Spleen (tissue), 13 donors: ENCODE measurements around the gene CMC4. TPM values are rescaled to one million over a fixed set of nuclear protein-coding genes. Genes with fewer than 3 reads are reported as not detected.

Source experiments
- DNase-seq: peaks from one replicate; pipeline ENCODE4 v3.0.0-alpha.2; 2020
- H3K27ac ChIP-seq, 8 donors: fragments of 200-600 bp; sonication (generic) in 7 of 8; 1 replicate in 4 of 8; 2 replicates in 4 of 8; pipeline versions ENCODE4 v1.5.0 to v1.8.0; 2016 to 2021; ENCODE audit warnings: inconsistent platforms in 4 of 8, mild to moderate bottlenecking in 4 of 8, moderate library complexity in 1 of 8
- H3K27me3 ChIP-seq, 7 donors: fragments of 200-600 bp; sonication (generic) in 6 of 7; replicated peaks in 1 of 7; 1 replicate in 4 of 7; 2 replicates in 3 of 7; pipeline versions ENCODE4 v1.5.0 to v1.8.0; 2016 to 2021; ENCODE audit warnings: inconsistent platforms in 3 of 7, mild to moderate bottlenecking in 1 of 7
- H3K36me3 ChIP-seq, 6 donors: fragments of 200-600 bp; sonication (generic) in 5 of 6; 1 replicate in 4 of 6; 2 replicates in 2 of 6; pipeline versions ENCODE4 v1.5.0 to v1.8.0; 2016 to 2021; ENCODE audit warnings: inconsistent platforms in 2 of 6
- H3K4me1 ChIP-seq, 6 donors: fragments of 200-600 bp; sonication (generic) in 5 of 6; 1 replicate in 3 of 6; 2 replicates in 3 of 6; pipeline versions ENCODE4 v1.5.0 to v1.8.0; 2016 to 2021; ENCODE audit warnings: inconsistent platforms in 3 of 6
- H3K4me3 ChIP-seq, 8 donors: fragments of 200-600 bp; sonication (generic) in 7 of 8; 1 replicate in 4 of 8; 2 replicates in 4 of 8; pipeline versions ENCODE4 v1.5.0 to v1.8.0; 2016 to 2021; ENCODE audit warnings: inconsistent platforms in 4 of 8, mild to moderate bottlenecking in 4 of 8, moderate library complexity in 2 of 8
- H3K9me3 ChIP-seq, 8 donors: fragments of 200-600 bp; sonication (generic) in 7 of 8; 1 replicate in 4 of 8; 2 replicates in 4 of 8; pipeline versions ENCODE4 v1.5.0 to v1.8.0; 2016 to 2021; ENCODE audit warnings: inconsistent platforms in 4 of 8
- CTCF ChIP-seq, 11 experiments: fragments of 200-600 bp in 7 of 11; fragments of 450-650 bp in 4 of 11; sonication (generic) in 4 of 11; IDR thresholded peaks in 8 of 11; conservative IDR thresholded peaks in 3 of 11; 1 replicate in 7 of 11; 2 replicates in 4 of 11; pipeline versions ENCODE4 v1.4.0 to v1.8.0; 2016 to 2021; ENCODE audit warnings: antibody characterized with exemption in 11 of 11, inconsistent platforms in 4 of 11, mild to moderate bottlenecking in 1 of 11
- POLR2A ChIP-seq, 3 donors: fragments of 450-650 bp; IDR thresholded peaks; one replicate each; pipeline ENCODE4 v1.5.1; 2017; ENCODE audit warnings: antibody characterized with exemption in 3 of 3, mild to moderate bottlenecking in 1 of 3
- POLR2AphosphoS5 ChIP-seq, 3 donors: sonication (generic); formaldehyde crosslinking; IDR thresholded peaks; one replicate each; pipeline ENCODE4 v1.5.1; 2017; ENCODE audit warnings: antibody characterized with exemption in 3 of 3
- WGBS, 5 donors: extraction: QIAGEN DNeasy Blood & Tissue Kit in 3 of 5; methylation state at CpG; one replicate each; pipeline versions ENCODE4 v1.1.5 to v1.1.7; 2013 to 2018; 5-methylcytosine and 5-hydroxymethylcytosine counted together
- intact Hi-C: fragments of 100-400 bp; cut with DNase I; formaldehyde crosslinking; loops from one replicate; pipeline ENCODE4 v1.15.0; 2023; ENCODE audit warnings: low total_unique reads
- long read RNA-seq, 2 donors: transcript quantifications; one replicate each; lab custom pipeline, GENCODE V29; 2026
- polyA plus RNA-seq, 3 donors: library from polyadenylated mRNA; stranded (reverse); fragments of 200-250 nt; gene quantifications; one replicate each; pipeline ENCODE4 v1.2.1, GENCODE V29; 2013
- total RNA-seq, 7 donors: library from RNA; depleted of rRNA in 3 of 7; stranded (reverse); fragments of >200 nt in 3 of 7; fragmentation: NEBNext Ultra II Directional in 4 of 7; extraction: Animal tissue kit (Norgen Biotek cat#: 25700) in 4 of 7; gene quantifications; one replicate each; pipeline versions ENCODE4 v1.1.0 to v1.2.1, GENCODE V29; 2016 to 2021
- donor health status: healthy with polysubstance abuse.
- donor health status: DM: no; HTN: no; CAD: no; lungs with moderate emphysema.
- donor health status: DM: no; HTN: no; CAD: no.
- donor health status: Bipolar disorder and iron deficiency.
- donor health status: healthy.
- donor health status: DM: no; HTN: no; CAD: no.
- donor health status: DM: yes; HTN: yes; CAD: no.

CMC4 gene, protein sequence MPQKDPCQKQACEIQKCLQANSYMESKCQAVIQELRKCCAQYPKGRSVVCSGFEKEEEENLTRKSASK
- total RNA-seq (10 to 100 TPM in 2 of 7 donors, 1 to 10 TPM in 5; 3.1 to 14.2 (median 4.9) TPM), polyA plus RNA-seq (10 to 100 TPM; 15.2 to 21.7 (median 19.2) TPM)
- long read RNA-seq, donor 1, transcript CMC4-202 (3 exons, 1,107 nt): major isoform, 7 of 7 reads
- long read RNA-seq, donor 1, partial matches to known transcripts: 0 of 7 reads
- long read RNA-seq, donor 1, other reads (novel, unspliced or antisense): 0 of 7 reads
- long read RNA-seq, donor 2, transcript CMC4-202 (3 exons, 1,107 nt): major isoform, 8 of 8 reads
- long read RNA-seq, donor 2, partial matches to known transcripts: 0 of 8 reads
- long read RNA-seq, donor 2, other reads (novel, unspliced or antisense): 0 of 8 reads

GRCh38 chrX:155070975-155071693 is at the start of gene CMC4, which contains the start of the genes BRCC3 and MTCP1:
TSS of gene CMC4 (minus strand) at chrX:155071136. CDS start at chrX:155064023, 7,113 bp downstream.
TSS of gene BRCC3 (plus strand) at chrX:155071508. CDS start at chrX:155071528, 20 bp downstream.
TSS of gene MTCP1 (minus strand) at chrX:155071136. CDS start at chrX:155066010, 5,126 bp downstream.
- TF ChIP-seq POLR2A (IDR thresholded peaks at IDR 0.05) (peak in 1 of 3 donors; percentile 55), CTCF (IDR thresholded peaks at IDR 0.05 in 8 of 11, conservative IDR thresholded peaks at IDR 0.05 in 3 of 11) (no peak), POLR2AphosphoS5 (IDR thresholded peaks at IDR 0.05) (peak; percentile 81 to 90 (median 90))
- H3K27ac ChIP-seq: peak within 1 kb of the TSS; percentile 69 to 91 (median 88)
- 0 to 38% (median 1%) methylated on average over 6 to 80 of the region's 81 CpGs for WGBS, 5 donors
- peaks cover 0 to 46% (median 23%) of the 10 kb centered on the region in 6 donors for H3K4me1 ChIP-seq
- H3K4me3 ChIP-seq: peak within 1 kb of the TSS; percentile 47 to 81 (median 58)
- H3K9me3 ChIP-seq: no peaks in the 10 kb centered on the region
- intact Hi-C loops: no loop called here
- no peaks in the 10 kb centered on the region for H3K27me3 ChIP-seq
- peak; percentile 96 for DNase-seq
- H3K36me3 ChIP-seq: peaks cover 0 to 20% (median 2%) of the 10 kb centered on the region in 6 donors

GRCh38 chrX:155115174-155115819 is 44.4 kb upstream of the CMC4 start:
- no peak overlapping the region for H3K27ac ChIP-seq
- H3K27me3 ChIP-seq: no peaks in the 10 kb centered on the region
- DNase-seq: no peak
- TF ChIP-seq POLR2AphosphoS5 (IDR thresholded peaks at IDR 0.05) (no peak), POLR2A (IDR thresholded peaks at IDR 0.05) (no peak), CTCF (IDR thresholded peaks at IDR 0.05 in 8 of 11, conservative IDR thresholded peaks at IDR 0.05 in 3 of 11) (no peak)
- H3K9me3 ChIP-seq: no peaks in the 10 kb centered on the region
- WGBS, 5 donors: 58 to 73% (median 67%) methylated on average over 1 of the region's 1 CpG
- intact Hi-C loops: no loop called here
- H3K4me1 ChIP-seq: no peaks in the 10 kb centered on the region
- H3K4me3 ChIP-seq: no peak overlapping the region
- H3K36me3 ChIP-seq: peaks cover 0 to 48% (median 7%) of the 10 kb centered on the region in 6 donors

- intact Hi-C loops: no loop called here
- no peaks in the 10 kb centered on the region for H3K27me3 ChIP-seq
- H3K27ac ChIP-seq: no peak overlapping the region
- TF ChIP-seq POLR2AphosphoS5 (IDR thresholded peaks at IDR 0.05): no peak
- no peak for TF ChIP-seq CTCF (IDR thresholded peaks at IDR 0.05 in 8 of 11, conservative IDR thresholded peaks at IDR 0.05 in 3 of 11)
- no peak for TF ChIP-seq POLR2A (IDR thresholded peaks at IDR 0.05)
- no peaks in the 10 kb centered on the region for H3K4me1 ChIP-seq
- WGBS, 5 donors: 80 to 100% (median 97%) methylated on average over 4 of the region's 4 CpGs
- H3K36me3 ChIP-seq: peaks cover 0 to 35% (median 7%) of the 10 kb centered on the region in 6 donors
- no peak overlapping the region for H3K4me3 ChIP-seq
- no peak for DNase-seq
- no peaks in the 10 kb centered on the region for H3K9me3 ChIP-seq
Measured at GRCh38 chrX:155113097-155113496, 42.2 kb upstream of the CMC4 start.
